PFSK-1 (cell line): ENCODE results near the gene RPS6KA6.

Source experiments
- FOXP2 ChIP-seq: optimal IDR thresholded peaks from 2 replicates; pipeline ENCODE3; 2011; ENCODE audit warnings: borderline replicate concordance, control low read depth, inconsistent platforms; ENCODE audit not compliant: insufficient read depth; ENCODE audit errors: extremely low read length, extremely low read depth
- POLR2AphosphoS5 ChIP-seq: IDR thresholded peaks from 2 replicates; pipeline ENCODE4 v1.6.1; 2012; ENCODE audit warnings: low read depth, mild to moderate bottlenecking, control low read depth, low read length, moderate library complexity
- SIN3A ChIP-seq: IDR thresholded peaks from 2 replicates; pipeline ENCODE4 v1.6.1; 2012; ENCODE audit warnings: mild to moderate bottlenecking, low read length, moderate library complexity, borderline replicate concordance; ENCODE audit not compliant: insufficient read depth
- TAF1 ChIP-seq: IDR thresholded peaks from 2 replicates; pipeline ENCODE4 v1.6.1; 2012; ENCODE audit warnings: low read length, control low read depth, borderline replicate concordance; ENCODE audit not compliant: insufficient read depth
- TF ChIP-seq, protein P1 (sequence below), 2 experiments: IDR thresholded peaks; 2 replicates each; pipeline versions ENCODE4 v1.6.1 to v1.8.0; 2011 to 2012; ENCODE audit warnings: low read depth in 2 of 2, low read length in 2 of 2, control low read depth in 1 of 2, inconsistent platforms in 1 of 2, mild to moderate bottlenecking in 1 of 2, moderate library complexity in 1 of 2; ENCODE audit not compliant: insufficient read depth in 1 of 2

DNA sequence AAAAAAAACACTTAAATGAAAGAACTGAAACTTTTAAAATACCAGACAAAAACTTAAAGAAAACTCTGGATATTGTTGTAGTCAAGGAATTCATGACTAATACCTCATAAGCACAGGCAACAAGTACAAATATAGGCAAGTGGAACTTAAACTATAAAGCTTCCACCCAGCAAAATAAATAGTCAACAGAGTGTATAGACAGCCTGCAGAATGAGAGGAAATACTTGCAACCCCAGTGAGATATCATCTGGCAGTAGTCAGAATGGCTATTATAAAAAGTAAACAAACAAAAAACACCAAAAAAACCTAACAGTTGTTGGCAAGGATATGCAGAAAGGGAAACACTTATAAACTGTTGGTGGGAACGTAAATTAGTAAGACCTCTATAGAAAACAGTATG is 9.6 kb upstream of the RPS6KA6 start:
- TF ChIP-seq POLR2AphosphoS5 (no peak), SIN3A (no peak), TAF1 (no peak), FOXP2 (no peak)
- TF ChIP-seq, protein P1, sequence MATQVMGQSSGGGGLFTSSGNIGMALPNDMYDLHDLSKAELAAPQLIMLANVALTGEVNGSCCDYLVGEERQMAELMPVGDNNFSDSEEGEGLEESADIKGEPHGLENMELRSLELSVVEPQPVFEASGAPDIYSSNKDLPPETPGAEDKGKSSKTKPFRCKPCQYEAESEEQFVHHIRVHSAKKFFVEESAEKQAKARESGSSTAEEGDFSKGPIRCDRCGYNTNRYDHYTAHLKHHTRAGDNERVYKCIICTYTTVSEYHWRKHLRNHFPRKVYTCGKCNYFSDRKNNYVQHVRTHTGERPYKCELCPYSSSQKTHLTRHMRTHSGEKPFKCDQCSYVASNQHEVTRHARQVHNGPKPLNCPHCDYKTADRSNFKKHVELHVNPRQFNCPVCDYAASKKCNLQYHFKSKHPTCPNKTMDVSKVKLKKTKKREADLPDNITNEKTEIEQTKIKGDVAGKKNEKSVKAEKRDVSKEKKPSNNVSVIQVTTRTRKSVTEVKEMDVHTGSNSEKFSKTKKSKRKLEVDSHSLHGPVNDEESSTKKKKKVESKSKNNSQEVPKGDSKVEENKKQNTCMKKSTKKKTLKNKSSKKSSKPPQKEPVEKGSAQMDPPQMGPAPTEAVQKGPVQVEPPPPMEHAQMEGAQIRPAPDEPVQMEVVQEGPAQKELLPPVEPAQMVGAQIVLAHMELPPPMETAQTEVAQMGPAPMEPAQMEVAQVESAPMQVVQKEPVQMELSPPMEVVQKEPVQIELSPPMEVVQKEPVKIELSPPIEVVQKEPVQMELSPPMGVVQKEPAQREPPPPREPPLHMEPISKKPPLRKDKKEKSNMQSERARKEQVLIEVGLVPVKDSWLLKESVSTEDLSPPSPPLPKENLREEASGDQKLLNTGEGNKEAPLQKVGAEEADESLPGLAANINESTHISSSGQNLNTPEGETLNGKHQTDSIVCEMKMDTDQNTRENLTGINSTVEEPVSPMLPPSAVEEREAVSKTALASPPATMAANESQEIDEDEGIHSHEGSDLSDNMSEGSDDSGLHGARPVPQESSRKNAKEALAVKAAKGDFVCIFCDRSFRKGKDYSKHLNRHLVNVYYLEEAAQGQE (IDR thresholded peaks at IDR 0.05; ENCODE audit: insufficient read depth in 1 of 2, low read depth in 2 of 2, low read length in 2 of 2) = no peak
